OCI-LY1 (cell line): ENCODE data around the gene SNU13.

Experiments
- H2AFZ ChIP-seq: fragments of 200-600 bp; sonication (generic), shearing (Covaris generic); 2 replicates; pipeline ENCODE4 v1.6.0; 2014; ENCODE audit warnings: antibody characterized with exemption, mild to moderate bottlenecking, low read length
- H3F3A ChIP-seq: fragments of 200-600 bp; sonication (generic), shearing (Covaris generic); 2 replicates; pipeline ENCODE4 v1.6.0; 2014; ENCODE audit warnings: mild to moderate bottlenecking, antibody characterized with exemption, low read length, moderate library complexity; ENCODE audit not compliant: insufficient read depth
- H3K27ac ChIP-seq: fragments of 200-600 bp; sonication (generic); 2 replicates; pipeline ENCODE4 v1.5.1; 2014; ENCODE audit warnings: low read length, mixed run types, mild to moderate bottlenecking, low read depth; ENCODE audit not compliant: poor library complexity, severe bottlenecking
- H3K27me3 ChIP-seq: fragments of 200-600 bp; sonication (generic); 2 replicates; pipeline ENCODE4 v1.6.0; 2014; ENCODE audit warnings: antibody characterized with exemption, mild to moderate bottlenecking, low read length, moderate library complexity; ENCODE audit not compliant: insufficient read depth
- H3K36me3 ChIP-seq: fragments of 200-600 bp; sonication (generic); 2 replicates; pipeline ENCODE4 v1.6.1; 2014; ENCODE audit warnings: mild to moderate bottlenecking, antibody characterized with exemption, low read length, moderate library complexity, mixed read lengths; ENCODE audit not compliant: insufficient read depth
- H3K4me1 ChIP-seq: fragments of 200-600 bp; sonication (generic); 2 replicates; pipeline ENCODE4 v1.5.1; 2014; ENCODE audit warnings: mild to moderate bottlenecking, low read length, moderate library complexity; ENCODE audit not compliant: insufficient read depth, severe bottlenecking
- H3K4me2 ChIP-seq: fragments of 200-600 bp; sonication (generic), shearing (Covaris generic); 2 replicates; pipeline ENCODE4 v1.6.1; 2014; ENCODE audit warnings: low read length
- H3K4me3 ChIP-seq: fragments of 200-600 bp; sonication (generic); 2 replicates; pipeline ENCODE4 v1.5.1; 2014; ENCODE audit warnings: low read length, low read depth, mild to moderate bottlenecking, mixed read lengths; ENCODE audit not compliant: poor library complexity, severe bottlenecking
- H3K79me2 ChIP-seq: fragments of 200-600 bp; shearing (Covaris generic); 2 replicates; pipeline ENCODE4 v1.6.1; 2016; ENCODE audit warnings: mixed run types, low read length, mixed read lengths; ENCODE audit not compliant: insufficient read depth
- H3K9ac ChIP-seq: fragments of 200-600 bp; sonication (generic), shearing (Covaris generic); 2 replicates; pipeline ENCODE4 v1.6.1; 2014; ENCODE audit warnings: mild to moderate bottlenecking, low read length, mixed read lengths
- H3K9me2 ChIP-seq: fragments of 200-600 bp; sonication (generic), shearing (Covaris generic); 2 replicates; pipeline ENCODE4 v1.6.1; 2014; ENCODE audit warnings: low read depth, mild to moderate bottlenecking, low read length, mixed read lengths
- H3K9me3 ChIP-seq: fragments of 200-600 bp; shearing (Covaris generic); 2 replicates; pipeline ENCODE4 v1.6.1; 2014; ENCODE audit warnings: low read length, mixed read lengths
- H4K20me1 ChIP-seq: fragments of 200-600 bp; sonication (generic), shearing (Covaris generic); 2 replicates; pipeline ENCODE4 v1.6.0; 2016; ENCODE audit warnings: mild to moderate bottlenecking, low read length; ENCODE audit not compliant: insufficient read depth
- EZH2 ChIP-seq: fragments of 200-600 bp; sonication (generic), shearing (Covaris generic); IDR thresholded peaks from 2 replicates; pipeline ENCODE4 v1.8.0; 2017; ENCODE audit warnings: borderline replicate concordance, mixed run types, mild to moderate bottlenecking, antibody characterized with exemption, low read length, moderate library complexity, mixed read lengths
- TF ChIP-seq, protein P1 (sequence below): fragments of 200-600 bp; sonication (generic), shearing (Covaris generic); IDR thresholded peaks from 2 replicates; pipeline ENCODE4 v1.5.1; 2017; ENCODE audit warnings: mild to moderate bottlenecking, antibody characterized with exemption, low read length, moderate library complexity, mixed read lengths

The SNU13 gene

GRCh38 chr22:41731609-41732008 is 42.9 kb upstream of the SNU13 start:
- Histone ChIP-seq H2AFZ (no peak overlapping the region), H3K79me2 (no peaks in the 10 kb centered on the region), H4K20me1 (no peaks in the 10 kb centered on the region), H3K4me1 (no peaks in the 10 kb centered on the region), H3K9me3 (no peaks in the 10 kb centered on the region), H3K9ac (no peak overlapping the region), H3K36me3 (no peaks in the 10 kb centered on the region), H3K27ac (no peak overlapping the region), H3K9me2 (no peaks in the 10 kb centered on the region), H3K4me3 (no peak overlapping the region), H3K27me3 (no peaks in the 10 kb centered on the region), H3F3A (no peaks in the 10 kb centered on the region), H3K4me2 (no peak overlapping the region)
- TF ChIP-seq, protein P1, sequence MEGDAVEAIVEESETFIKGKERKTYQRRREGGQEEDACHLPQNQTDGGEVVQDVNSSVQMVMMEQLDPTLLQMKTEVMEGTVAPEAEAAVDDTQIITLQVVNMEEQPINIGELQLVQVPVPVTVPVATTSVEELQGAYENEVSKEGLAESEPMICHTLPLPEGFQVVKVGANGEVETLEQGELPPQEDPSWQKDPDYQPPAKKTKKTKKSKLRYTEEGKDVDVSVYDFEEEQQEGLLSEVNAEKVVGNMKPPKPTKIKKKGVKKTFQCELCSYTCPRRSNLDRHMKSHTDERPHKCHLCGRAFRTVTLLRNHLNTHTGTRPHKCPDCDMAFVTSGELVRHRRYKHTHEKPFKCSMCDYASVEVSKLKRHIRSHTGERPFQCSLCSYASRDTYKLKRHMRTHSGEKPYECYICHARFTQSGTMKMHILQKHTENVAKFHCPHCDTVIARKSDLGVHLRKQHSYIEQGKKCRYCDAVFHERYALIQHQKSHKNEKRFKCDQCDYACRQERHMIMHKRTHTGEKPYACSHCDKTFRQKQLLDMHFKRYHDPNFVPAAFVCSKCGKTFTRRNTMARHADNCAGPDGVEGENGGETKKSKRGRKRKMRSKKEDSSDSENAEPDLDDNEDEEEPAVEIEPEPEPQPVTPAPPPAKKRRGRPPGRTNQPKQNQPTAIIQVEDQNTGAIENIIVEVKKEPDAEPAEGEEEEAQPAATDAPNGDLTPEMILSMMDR = no peak
- no peak for TF ChIP-seq EZH2

DNA sequence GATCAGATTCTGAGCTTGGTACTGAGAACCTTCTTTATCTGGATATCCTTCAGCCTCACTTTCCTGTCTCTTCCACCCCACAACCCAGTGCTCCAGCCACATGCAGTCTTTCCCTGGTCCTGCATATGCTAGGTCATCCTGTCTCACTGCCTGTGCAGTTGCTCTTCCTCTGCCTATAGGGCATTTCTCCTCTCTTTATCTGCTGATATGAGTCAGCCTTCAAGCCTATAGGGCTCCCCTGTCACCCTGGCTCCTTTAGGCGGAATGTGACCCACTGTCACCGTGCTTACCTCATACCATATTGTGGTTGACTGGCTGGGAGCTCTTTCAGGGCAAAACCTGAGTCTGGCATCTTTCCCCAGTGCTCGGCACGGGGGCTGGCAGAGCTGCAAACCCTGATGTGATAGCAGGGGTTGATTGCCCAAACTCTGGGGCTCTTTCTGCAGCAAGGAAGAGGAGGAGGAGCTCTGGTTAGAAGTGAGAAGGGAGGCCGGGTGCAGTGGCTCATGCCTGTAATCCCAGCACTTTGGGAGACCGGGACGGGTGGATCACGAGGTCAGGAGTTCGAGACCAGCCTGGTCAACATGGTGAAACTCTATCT is 36.9 kb upstream of the SNU13 start:
- Histone ChIP-seq H2AFZ (no peak overlapping the region), H3K9me3 (no peaks in the 10 kb centered on the region), H4K20me1 (no peaks in the 10 kb centered on the region), H3K27me3 (0 out of 2 replicates have a peak, but pooled peaks cover 5% of the 10 kb centered on the region), H3K4me1 (no peaks in the 10 kb centered on the region), H3K9ac (no peak overlapping the region), H3K4me2 (no peak overlapping the region), H3K27ac (no peak overlapping the region), H3F3A (no peaks in the 10 kb centered on the region), H3K4me3 (no peak overlapping the region), H3K36me3 (no peaks in the 10 kb centered on the region), H3K9me2 (no peaks in the 10 kb centered on the region), H3K79me2 (no peaks in the 10 kb centered on the region)
- TF ChIP-seq, protein P1 = no peak
- TF ChIP-seq EZH2 = no peak

DNA sequence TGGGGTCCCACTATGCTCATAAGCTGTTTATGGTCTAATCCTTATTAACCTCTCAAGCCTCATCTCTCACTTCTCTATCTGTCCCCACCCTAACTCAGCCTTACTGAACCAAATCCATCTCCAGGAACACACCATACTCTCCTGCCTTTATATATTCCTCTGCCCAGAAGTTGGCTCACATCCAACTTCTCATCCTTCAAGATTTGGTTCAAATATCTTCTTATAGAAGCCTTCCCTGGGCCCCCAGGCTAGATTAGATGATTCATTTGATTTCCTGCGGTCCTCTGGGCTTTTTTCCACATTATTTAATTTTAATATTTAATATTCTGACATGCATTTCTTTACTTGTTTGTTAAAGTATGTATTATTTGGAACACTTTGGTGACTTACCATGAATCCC is 33.8 kb upstream of the SNU13 start:
- Histone ChIP-seq H3K9ac (no peak overlapping the region), H3F3A (no peaks in the 10 kb centered on the region), H4K20me1 (no peaks in the 10 kb centered on the region), H3K36me3 (no peaks in the 10 kb centered on the region), H3K9me3 (no peaks in the 10 kb centered on the region), H3K27ac (no peak overlapping the region), H3K9me2 (no peaks in the 10 kb centered on the region), H2AFZ (no peak overlapping the region), H3K79me2 (no peaks in the 10 kb centered on the region), H3K27me3 (0 out of 2 replicates have a peak, but pooled peaks cover 5% of the 10 kb centered on the region), H3K4me1 (no peaks in the 10 kb centered on the region), H3K4me3 (no peak overlapping the region), H3K4me2 (no peak overlapping the region)
- TF ChIP-seq, protein P1 = no peak
- TF ChIP-seq EZH2 = no peak
